ENCODE results near the gene DUS1L.

DUS1L gene

GRCh38 chr17:82077617-82078358 lies 12.2 kb upstream of the DUS1L start:
- no peak overlapping the region for H3K4me3 ChIP-seq (ENCODE audit: low read depth, low read length)
- TF ChIP-seq CTCF (IDR thresholded peaks at IDR 0.05; ENCODE audit: borderline replicate concordance, insufficient read depth, low read depth, low read length) = no peak

- TF ChIP-seq CTCF (IDR thresholded peaks at IDR 0.05; ENCODE audit: borderline replicate concordance, insufficient read depth, low read depth, low read length) = no peak
- no peak overlapping the region for H3K4me3 ChIP-seq (ENCODE audit: low read depth, low read length)
Observed at GRCh38 chr17:82076785-82077591, 11.4 kb upstream of the DUS1L start.

- no peak overlapping the region for H3K4me3 ChIP-seq (ENCODE audit: low read depth, low read length)
- no peak for TF ChIP-seq CTCF (IDR thresholded peaks at IDR 0.05; ENCODE audit: borderline replicate concordance, insufficient read depth, low read depth, low read length)
Observed at GRCh38 chr17:82076018-82076784, 10.6 kb upstream of the DUS1L start.

- no peak for TF ChIP-seq CTCF (IDR thresholded peaks at IDR 0.05; ENCODE audit: borderline replicate concordance, insufficient read depth, low read depth, low read length)
- no peak overlapping the region for H3K4me3 ChIP-seq (ENCODE audit: low read depth, low read length)
Observed at GRCh38 chr17:82073446-82073845, 7.8 kb upstream of the DUS1L start.

GRCh38 chr17:82072827-82073226 lies 7.2 kb upstream of the DUS1L start:
- no peak overlapping the region for H3K4me3 ChIP-seq (ENCODE audit: low read depth, low read length)
- TF ChIP-seq CTCF (IDR thresholded peaks at IDR 0.05; ENCODE audit: borderline replicate concordance, insufficient read depth, low read depth, low read length) = no peak

- TF ChIP-seq CTCF (IDR thresholded peaks at IDR 0.05; ENCODE audit: borderline replicate concordance, insufficient read depth, low read depth, low read length) = no peak
- no peak overlapping the region for H3K4me3 ChIP-seq (ENCODE audit: low read depth, low read length)
Observed at GRCh38 chr17:82070611-82071010, 5.0 kb upstream of the DUS1L start.

All from GM12875 (cell line).